Activated CD4-positive, alpha-beta T cell treated with anti-CD3 and anti-CD28 coated beads, Interleukin-2, Interleukin-4, amounts not matched to agents 100 ng/mL and 50 ng/mL, durations not matched to agents 16 hours and 8 hours (primary cell): ENCODE measurements around the gene PSMB2.

ENCODE experiments used
- DNase-seq: peaks from one replicate; pipeline ENCODE4 v3.0.0-alpha.2; 2020; ENCODE audit warnings: low spot score

Gene PSMB2

GRCh38 chr1:35642471-35642955 lies 1.2 kb upstream of the PSMB2 start:
- DNase-seq: no peak

GRCh38 chr1:35640380-35641232 lies 720 bp downstream of the PSMB2 start:
- DNase-seq: no peak

GRCh38 chr1:35637401-35637809 lies 3.9 kb downstream of the PSMB2 start:
- DNase-seq: peak; percentile 45

- DNase-seq: no peak
Observed at GRCh38 chr1:35633547-35633946, 7.8 kb downstream of the PSMB2 start.

GRCh38 chr1:35631396-35631795 lies 9.9 kb downstream of the PSMB2 start:
- no peak for DNase-seq

- DNase-seq: no peak
Observed at GRCh38 chr1:35629051-35629450, 12.3 kb downstream of the PSMB2 start.

GRCh38 chr1:35623832-35624231 lies 17.5 kb downstream of the PSMB2 start:
- no peak for DNase-seq

- DNase-seq: no peak
Observed at GRCh38 chr1:35622510-35623178, 18.7 kb downstream of the PSMB2 start.

GRCh38 chr1:35619237-35620121 lies 21.8 kb downstream of the PSMB2 start:
- DNase-seq: no peak

- DNase-seq: no peak
Observed at GRCh38 chr1:35615440-35615839, 25.9 kb downstream of the PSMB2 start.

GRCh38 chr1:35611655-35612054 lies 29.7 kb downstream of the PSMB2 start:
- DNase-seq: no peak

GRCh38 chr1:35605867-35606182 lies 35.5 kb downstream of the PSMB2 start:
- DNase-seq: no peak

- DNase-seq: no peak
Observed at GRCh38 chr1:35605071-35605866, 36.1 kb downstream of the PSMB2 start.

GRCh38 chr1:35603941-35604340 lies 37.4 kb downstream of the PSMB2 start:
- no peak for DNase-seq

GRCh38 chr1:35603468-35603867 lies 37.9 kb downstream of the PSMB2 start:
- no peak for DNase-seq

GRCh38 chr1:35600593-35600992 lies 40.7 kb downstream of the PSMB2 start:
- DNase-seq: no peak

- no peak for DNase-seq
Observed at GRCh38 chr1:35599411-35599810, 41.9 kb downstream of the PSMB2 start.

- DNase-seq: no peak
Observed at GRCh38 chr1:35598895-35599294, 42.4 kb downstream of the PSMB2 start.

GRCh38 chr1:35597870-35598269 lies 43.5 kb downstream of the PSMB2 start:
- DNase-seq: no peak

- no peak for DNase-seq
Observed at GRCh38 chr1:35595684-35596083, 45.6 kb downstream of the PSMB2 start.

GRCh38 chr1:35594005-35594760 lies 47.1 kb downstream of the PSMB2 start:
- no peak for DNase-seq
